Measurements from ENCODE around the gene LITAFD. TPM values are rescaled to one million over a fixed set of nuclear protein-coding genes. Genes with fewer than 3 reads are reported as not detected.

LITAFD gene
- polyA plus RNA-seq, 1 donor from 2014 or later = not detected

DNA sequence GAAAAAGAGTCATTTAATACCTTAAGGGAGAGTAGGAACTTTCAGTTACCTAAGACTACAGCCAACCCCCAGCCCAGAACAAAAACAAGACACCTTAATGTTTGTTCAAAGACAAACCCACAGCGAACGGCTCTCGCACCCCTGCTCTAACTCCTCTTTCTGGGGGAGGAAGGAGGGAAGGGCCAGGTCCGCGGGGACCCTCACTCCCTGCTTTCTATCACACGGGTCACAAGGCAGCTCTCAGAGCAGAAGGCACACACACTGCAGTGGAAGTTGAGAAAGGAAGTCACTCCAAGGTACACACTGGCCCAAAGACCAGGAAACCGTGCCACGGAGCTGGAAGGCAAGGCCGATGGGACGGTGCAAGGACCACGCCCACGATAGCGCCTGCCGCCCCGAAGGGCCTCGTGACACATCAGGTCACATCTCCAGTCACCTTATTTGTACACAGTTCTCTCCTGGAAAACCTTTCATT is 10.0 kb downstream of the LITAFD start:
- Histone ChIP-seq H3K79me2 (replicated peaks; ENCODE audit: insufficient read depth, low read length) (no peaks in the 10 kb centered on the region), H3K9ac (ENCODE audit: low read length) (no peak overlapping the region), H3K36me3 (ENCODE audit: insufficient read depth, low read length) (peaks cover 10% of the 10 kb centered on the region), H3K27ac (ENCODE audit: low read length) (no peak overlapping the region), H3K4me3 (ENCODE audit: low read length) (no peak overlapping the region), H3F3A (ENCODE audit: insufficient read depth, low read length, poor library complexity, severe bottlenecking) (no peaks in the 10 kb centered on the region), H3K4me2 (ENCODE audit: low read length) (no peak overlapping the region), H3K9me2 (ENCODE audit: insufficient read depth, low read length) (no peaks in the 10 kb centered on the region), H3K9me3 (ENCODE audit: low read length) (no peaks in the 10 kb centered on the region), H3K27me3 (ENCODE audit: insufficient read depth, low read depth, low read length) (no peaks in the 10 kb centered on the region), H4K20me1 (ENCODE audit: insufficient read depth) (no peaks in the 10 kb centered on the region), H2AFZ (ENCODE audit: low read depth, low read length) (no peak overlapping the region)
- TF ChIP-seq MXI1 (conservative IDR thresholded peaks at IDR 0.05; ENCODE audit: poor library complexity, severe bottlenecking) = no peak
- TF ChIP-seq, protein P1, sequence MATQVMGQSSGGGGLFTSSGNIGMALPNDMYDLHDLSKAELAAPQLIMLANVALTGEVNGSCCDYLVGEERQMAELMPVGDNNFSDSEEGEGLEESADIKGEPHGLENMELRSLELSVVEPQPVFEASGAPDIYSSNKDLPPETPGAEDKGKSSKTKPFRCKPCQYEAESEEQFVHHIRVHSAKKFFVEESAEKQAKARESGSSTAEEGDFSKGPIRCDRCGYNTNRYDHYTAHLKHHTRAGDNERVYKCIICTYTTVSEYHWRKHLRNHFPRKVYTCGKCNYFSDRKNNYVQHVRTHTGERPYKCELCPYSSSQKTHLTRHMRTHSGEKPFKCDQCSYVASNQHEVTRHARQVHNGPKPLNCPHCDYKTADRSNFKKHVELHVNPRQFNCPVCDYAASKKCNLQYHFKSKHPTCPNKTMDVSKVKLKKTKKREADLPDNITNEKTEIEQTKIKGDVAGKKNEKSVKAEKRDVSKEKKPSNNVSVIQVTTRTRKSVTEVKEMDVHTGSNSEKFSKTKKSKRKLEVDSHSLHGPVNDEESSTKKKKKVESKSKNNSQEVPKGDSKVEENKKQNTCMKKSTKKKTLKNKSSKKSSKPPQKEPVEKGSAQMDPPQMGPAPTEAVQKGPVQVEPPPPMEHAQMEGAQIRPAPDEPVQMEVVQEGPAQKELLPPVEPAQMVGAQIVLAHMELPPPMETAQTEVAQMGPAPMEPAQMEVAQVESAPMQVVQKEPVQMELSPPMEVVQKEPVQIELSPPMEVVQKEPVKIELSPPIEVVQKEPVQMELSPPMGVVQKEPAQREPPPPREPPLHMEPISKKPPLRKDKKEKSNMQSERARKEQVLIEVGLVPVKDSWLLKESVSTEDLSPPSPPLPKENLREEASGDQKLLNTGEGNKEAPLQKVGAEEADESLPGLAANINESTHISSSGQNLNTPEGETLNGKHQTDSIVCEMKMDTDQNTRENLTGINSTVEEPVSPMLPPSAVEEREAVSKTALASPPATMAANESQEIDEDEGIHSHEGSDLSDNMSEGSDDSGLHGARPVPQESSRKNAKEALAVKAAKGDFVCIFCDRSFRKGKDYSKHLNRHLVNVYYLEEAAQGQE (IDR thresholded peaks at IDR 0.05; ENCODE audit: borderline replicate concordance) = no peak
- TF ChIP-seq RAD21 (conservative IDR thresholded peaks at IDR 0.05) = no peak
- TF ChIP-seq SMC3 (conservative IDR thresholded peaks at IDR 0.05; ENCODE audit: poor library complexity) = no peak
- no peak for TF ChIP-seq EZH2 (IDR thresholded peaks at IDR 0.05; ENCODE audit: borderline replicate concordance, insufficient read depth, low read length, poor library complexity, severe bottlenecking)
- TF ChIP-seq POLR2AphosphoS5 (IDR thresholded peaks at IDR 0.05) = no peak
- TF ChIP-seq, protein P2, sequence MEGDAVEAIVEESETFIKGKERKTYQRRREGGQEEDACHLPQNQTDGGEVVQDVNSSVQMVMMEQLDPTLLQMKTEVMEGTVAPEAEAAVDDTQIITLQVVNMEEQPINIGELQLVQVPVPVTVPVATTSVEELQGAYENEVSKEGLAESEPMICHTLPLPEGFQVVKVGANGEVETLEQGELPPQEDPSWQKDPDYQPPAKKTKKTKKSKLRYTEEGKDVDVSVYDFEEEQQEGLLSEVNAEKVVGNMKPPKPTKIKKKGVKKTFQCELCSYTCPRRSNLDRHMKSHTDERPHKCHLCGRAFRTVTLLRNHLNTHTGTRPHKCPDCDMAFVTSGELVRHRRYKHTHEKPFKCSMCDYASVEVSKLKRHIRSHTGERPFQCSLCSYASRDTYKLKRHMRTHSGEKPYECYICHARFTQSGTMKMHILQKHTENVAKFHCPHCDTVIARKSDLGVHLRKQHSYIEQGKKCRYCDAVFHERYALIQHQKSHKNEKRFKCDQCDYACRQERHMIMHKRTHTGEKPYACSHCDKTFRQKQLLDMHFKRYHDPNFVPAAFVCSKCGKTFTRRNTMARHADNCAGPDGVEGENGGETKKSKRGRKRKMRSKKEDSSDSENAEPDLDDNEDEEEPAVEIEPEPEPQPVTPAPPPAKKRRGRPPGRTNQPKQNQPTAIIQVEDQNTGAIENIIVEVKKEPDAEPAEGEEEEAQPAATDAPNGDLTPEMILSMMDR (IDR thresholded peaks at IDR 0.05; ENCODE audit: poor library complexity, severe bottlenecking) = no peak
- no peak for TF ChIP-seq EP300 (conservative IDR thresholded peaks at IDR 0.05; ENCODE audit: poor library complexity, severe bottlenecking)
- TF ChIP-seq TAF1 (IDR thresholded peaks at IDR 0.05; ENCODE audit: low read depth) = no peak

DNA sequence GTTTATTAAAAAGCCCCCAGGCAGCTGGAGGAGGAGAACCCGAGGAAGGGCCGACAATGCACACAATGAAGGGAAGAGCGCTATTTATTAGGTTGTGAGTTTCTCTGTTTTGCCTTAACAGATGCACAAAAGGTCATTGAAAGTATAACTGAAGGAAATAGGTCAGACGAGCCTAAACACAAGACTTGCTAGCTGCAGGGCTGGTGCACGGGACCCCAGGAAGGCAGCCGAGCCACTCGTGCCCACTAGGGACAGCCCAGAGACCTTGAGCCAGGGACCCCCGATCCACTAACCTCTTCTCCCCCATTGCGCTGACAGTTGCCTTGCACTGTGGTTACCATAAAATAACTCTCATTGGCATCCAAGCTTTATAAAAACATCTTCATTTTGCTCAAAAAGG is 11.3 kb downstream of the LITAFD start:
- Histone ChIP-seq H3K36me3 (ENCODE audit: insufficient read depth, low read length) (peaks cover 13% of the 10 kb centered on the region), H3K4me3 (ENCODE audit: low read length) (no peak overlapping the region), H4K20me1 (ENCODE audit: insufficient read depth) (no peaks in the 10 kb centered on the region), H3K4me2 (ENCODE audit: low read length) (no peak overlapping the region), H2AFZ (ENCODE audit: low read depth, low read length) (no peak overlapping the region), H3K27ac (ENCODE audit: low read length) (no peak overlapping the region), H3K9me2 (ENCODE audit: insufficient read depth, low read length) (no peaks in the 10 kb centered on the region), H3K9me3 (ENCODE audit: low read length) (no peaks in the 10 kb centered on the region), H3K9ac (ENCODE audit: low read length) (no peak overlapping the region), H3K79me2 (replicated peaks; ENCODE audit: insufficient read depth, low read length) (no peaks in the 10 kb centered on the region), H3K27me3 (ENCODE audit: insufficient read depth, low read depth, low read length) (no peaks in the 10 kb centered on the region), H3F3A (ENCODE audit: insufficient read depth, low read length, poor library complexity, severe bottlenecking) (no peaks in the 10 kb centered on the region)
- TF ChIP-seq RAD21 (conservative IDR thresholded peaks at IDR 0.05) (no peak), TAF1 (IDR thresholded peaks at IDR 0.05; ENCODE audit: low read depth) (no peak)
